Upper lobe of left lung (tissue), 6 donors: ENCODE results near the gene SLC5A2. TPM values are rescaled to one million over a fixed set of nuclear protein-coding genes. Genes with fewer than 3 reads are reported as not detected.

Experiments
- ATAC-seq, 2 donors: fragments of 200-7000 bp; cut with Tn5 transposase; one replicate each; pipeline ENCODE4 v1.9.1; 2022; ENCODE audit warnings: mild to moderate bottlenecking in 2 of 2, moderate library complexity in 2 of 2; ENCODE audit not compliant: low FRiP score in 2 of 2
- DNase-seq, 2 donors: peaks; one replicate each; pipeline ENCODE4 v3.0.0-alpha.2; 2019 to 2020
- H3K27ac ChIP-seq, 4 donors: fragments of 200-600 bp; sonication (generic); one replicate each; pipeline ENCODE4 v1.5.1; 2016 to 2019
- H3K27me3 ChIP-seq, 4 donors: fragments of 200-600 bp; sonication (generic); one replicate each; pipeline ENCODE4 v1.5.1; 2017 to 2019
- H3K36me3 ChIP-seq, 4 donors: fragments of 200-600 bp; sonication (generic); one replicate each; pipeline ENCODE4 v1.5.1; 2016 to 2019
- H3K4me1 ChIP-seq, 4 donors: fragments of 200-600 bp; sonication (generic); one replicate each; pipeline ENCODE4 v1.5.1; 2018 to 2019
- H3K4me3 ChIP-seq, 4 donors: fragments of 200-600 bp; sonication (generic); one replicate each; pipeline ENCODE4 v1.5.1; 2017 to 2019; ENCODE audit warnings: mild to moderate bottlenecking in 2 of 4, moderate library complexity in 1 of 4
- H3K9me3 ChIP-seq, 4 donors: fragments of 200-600 bp; sonication (generic); one replicate each; pipeline ENCODE4 v1.5.1; 2018 to 2019
- CTCF ChIP-seq, 6 experiments: fragments of 450-650 bp in 4 of 6; fragments of 200-600 bp in 2 of 6; sonication (generic) in 2 of 6; IDR thresholded peaks; one replicate each; pipeline ENCODE4 v1.5.1; 2016 to 2019; ENCODE audit warnings: antibody characterized with exemption in 6 of 6
- EP300 ChIP-seq, 4 donors: sonication (generic); formaldehyde crosslinking; IDR thresholded peaks; one replicate each; pipeline ENCODE4 v1.5.1; 2017; ENCODE audit warnings: antibody characterized with exemption in 4 of 4, control low read depth in 2 of 4
- POLR2A ChIP-seq, 4 donors: fragments of 450-650 bp; IDR thresholded peaks; one replicate each; pipeline ENCODE4 v1.5.1; 2016 to 2017; ENCODE audit warnings: antibody characterized with exemption in 4 of 4, mild to moderate bottlenecking in 2 of 4
- POLR2AphosphoS5 ChIP-seq, 2 donors: sonication (generic); formaldehyde crosslinking; IDR thresholded peaks; one replicate each; pipeline ENCODE4 v1.5.1; 2017; ENCODE audit warnings: antibody characterized with exemption in 2 of 2
- WGBS, 2 donors: methylation state at CpG; one replicate each; pipeline ENCODE4 v1.1.5; 2017 to 2018; 5-methylcytosine and 5-hydroxymethylcytosine counted together
- total RNA-seq, 6 donors: library from RNA; depleted of rRNA in 4 of 6; stranded (reverse); fragments of >200 nt in 4 of 6; gene quantifications; one replicate each; pipeline versions ENCODE4 v1.1.0 to v1.2.1, GENCODE V29; 2016 to 2021
- donor health status: DM: no; HTN: no; CAD: no; lungs with moderate emphysema.
- donor health status: DM: no; HTN: yes; CAD: no; lungs with severe emphysema.

Gene SLC5A2
- total RNA-seq, 6 donors from 2014 or later, result 0.84 to 3.3 (median 1.2) TPM

GRCh38 chr16:31451681-31452351 is 31.1 kb upstream of the SLC5A2 start:
- Histone ChIP-seq H3K4me3 (no peak overlapping the region), H3K27ac (peak overlapping the region in 1 of 4 donors; percentile 61)
- DNase-seq, result peak in 1 of 2 donors; percentile 46

GRCh38 chr16:31452631-31453106 is 30.3 kb upstream of the SLC5A2 start:
- H3K9me3 ChIP-seq, result no peaks in the 10 kb centered on the region
- DNase-seq (no peak), ATAC-seq (peak in 1 of 2 donors; percentile 65)
- no peaks in the 10 kb centered on the region for H3K27me3 ChIP-seq
- TF ChIP-seq EP300 (IDR thresholded peaks at IDR 0.05) (no peak), POLR2A (IDR thresholded peaks at IDR 0.05) (no peak), CTCF (IDR thresholded peaks at IDR 0.05) (no peak), POLR2AphosphoS5 (IDR thresholded peaks at IDR 0.05) (no peak)
- WGBS, 2 donors, result 67 to 68% methylated on average over 3 of the region's 3 CpGs
- peaks cover 40 to 61% (median 56%) of the 10 kb centered on the region in 4 donors for H3K4me1 ChIP-seq
- H3K27ac ChIP-seq, result peak overlapping the region; percentile 9 to 68 (median 52)
- H3K36me3 ChIP-seq, result peaks cover 0 to 4% (median 0%) of the 10 kb centered on the region in 4 donors
- no peak overlapping the region for H3K4me3 ChIP-seq

More at GRCh38 chr16:31451681-31452351, 31.1 kb upstream of the SLC5A2 start:
- Histone ChIP-seq H3K4me1 (peaks cover 31 to 53% (median 48%) of the 10 kb centered on the region in 4 donors), H3K9me3 (no peaks in the 10 kb centered on the region), H3K27me3 (no peaks in the 10 kb centered on the region), H3K36me3 (peaks cover 0 to 3% (median 0%) of the 10 kb centered on the region in 4 donors)
- 49 to 51% methylated on average over 11 of the region's 11 CpGs for WGBS, 2 donors
- peak; percentile 71 to 79 for ATAC-seq
- TF ChIP-seq CTCF (IDR thresholded peaks at IDR 0.05) (peak; percentile 22 to 53 (median 40)), EP300 (IDR thresholded peaks at IDR 0.05) (no peak)

GRCh38 chr16:31453255-31454204 is 29.4 kb upstream of the SLC5A2 start:
- H3K36me3 ChIP-seq, result peaks cover 0 to 4% (median 0%) of the 10 kb centered on the region in 4 donors
- 56 to 57% methylated on average over 19 to 20 of the region's 20 CpGs for WGBS, 2 donors
- H3K27me3 ChIP-seq, result no peaks in the 10 kb centered on the region
- peak overlapping the region; percentile 3 to 68 (median 35) for H3K27ac ChIP-seq
- peak in 1 of 2 donors; percentile 41 for ATAC-seq
- no peaks in the 10 kb centered on the region for H3K9me3 ChIP-seq
- DNase-seq, result peak in 1 of 2 donors; percentile 56
- peaks cover 47 to 70% (median 60%) of the 10 kb centered on the region in 4 donors for H3K4me1 ChIP-seq
- TF ChIP-seq POLR2AphosphoS5 (IDR thresholded peaks at IDR 0.05) (no peak), CTCF (IDR thresholded peaks at IDR 0.05) (no peak), POLR2A (IDR thresholded peaks at IDR 0.05) (no peak), EP300 (IDR thresholded peaks at IDR 0.05) (no peak)
- H3K4me3 ChIP-seq, result no peak overlapping the region

- TF ChIP-seq CTCF (IDR thresholded peaks at IDR 0.05) (peak in 1 of 6 experiments; percentile 8), POLR2A (IDR thresholded peaks at IDR 0.05) (no peak)
- Histone ChIP-seq H3K27me3 (no peaks in the 10 kb centered on the region), H3K27ac (peak overlapping the region in 1 of 4 donors; percentile 15), H3K36me3 (peaks cover 0 to 4% (median 0%) of the 10 kb centered on the region in 4 donors), H3K4me3 (no peak overlapping the region), H3K9me3 (no peaks in the 10 kb centered on the region), H3K4me1 (peaks cover 57 to 79% (median 69%) of the 10 kb centered on the region in 4 donors)
- ATAC-seq (no peak), DNase-seq (no peak)
- 70 to 76% methylated on average over 10 to 17 of the region's 17 CpGs for WGBS, 2 donors
These were observed 27.2 kb upstream of the SLC5A2 start for GRCh38 chr16:31455601-31456314.
